ENCODE data around the gene TWIST2.

TWIST2 gene

GRCh38 chr2:238924796-238925195, 76.9 kb downstream of the TWIST2 start:
- DNase-seq: no peak

GRCh38 chr2:238925281-238925680, 77.4 kb downstream of the TWIST2 start:
- no peak for DNase-seq

GRCh38 chr2:238925816-238926521, 78.1 kb downstream of the TWIST2 start:
- no peak for DNase-seq

GRCh38 chr2:238926761-238927611, 79.1 kb downstream of the TWIST2 start:
- no peak for DNase-seq

GRCh38 chr2:238927746-238928519, 80.0 kb downstream of the TWIST2 start:
- no peak for DNase-seq

- no peak for DNase-seq
Measured at GRCh38 chr2:238928520-238929241, 80.8 kb downstream of the TWIST2 start.

- DNase-seq: no peak
Measured at GRCh38 chr2:238929242-238930081, 81.6 kb downstream of the TWIST2 start.

GRCh38 chr2:238930216-238930615, 82.3 kb downstream of the TWIST2 start:
- DNase-seq: no peak

- DNase-seq: no peak
Measured at GRCh38 chr2:238936162-238937052, 88.5 kb downstream of the TWIST2 start.

- DNase-seq: no peak
Measured at GRCh38 chr2:238938003-238938400, 90.1 kb downstream of the TWIST2 start.

GRCh38 chr2:238938401-238939055, 90.6 kb downstream of the TWIST2 start:
- DNase-seq: no peak

- no peak for DNase-seq
Measured at GRCh38 chr2:238939074-238939473, 91.2 kb downstream of the TWIST2 start.

GRCh38 chr2:238939521-238940403, 91.9 kb downstream of the TWIST2 start:
- DNase-seq: no peak

GRCh38 chr2:238940806-238941205, 92.9 kb downstream of the TWIST2 start:
- no peak for DNase-seq

- DNase-seq: no peak
Measured at GRCh38 chr2:238941262-238941792, 93.4 kb downstream of the TWIST2 start.

GRCh38 chr2:238942080-238942725, 94.3 kb downstream of the TWIST2 start:
- no peak for DNase-seq

- no peak for DNase-seq
Measured at GRCh38 chr2:238942726-238943300, 94.9 kb downstream of the TWIST2 start.

Measured in activated gamma-delta T cell treated with Interleukin-2 at 50 U/mL for 16 hours (primary cell).